Smooth muscle cell (in vitro differentiated cells): ENCODE data around the gene TGFA. TPM values are rescaled to one million over a fixed set of nuclear protein-coding genes. Genes with fewer than 3 reads are reported as not detected.

Experiments used
- DNase-seq: peaks from one replicate; lab custom pipeline; 2025; ENCODE audit not compliant: unreplicated experiment; lab: John Stamatoyannopoulos, UW
- H2AFZ ChIP-seq: fragments of 200-600 bp; sonication (generic); 2 replicates; pipeline ENCODE4 v1.6.0; 2016; ENCODE audit warnings: antibody characterized with exemption, low read depth, mild to moderate bottlenecking
- H3F3A ChIP-seq: fragments of 200-600 bp; sonication (generic); 2 replicates; pipeline ENCODE4 v1.6.0; 2017; ENCODE audit warnings: antibody characterized with exemption, low read depth
- H3K27ac ChIP-seq: fragments of 200-600 bp; sonication (generic); 2 replicates; pipeline ENCODE4 v1.5.1; 2016; ENCODE audit warnings: low read depth, mild to moderate bottlenecking
- H3K27me3 ChIP-seq: fragments of 200-600 bp; sonication (generic); 2 replicates; pipeline ENCODE4 v1.6.1; 2016; ENCODE audit warnings: low read depth, mild to moderate bottlenecking
- H3K36me3 ChIP-seq: fragments of 200-600 bp; sonication (generic); 2 replicates; pipeline ENCODE4 v1.5.1; 2016; ENCODE audit warnings: low read depth
- H3K4me1 ChIP-seq: fragments of 200-600 bp; sonication (generic); 2 replicates; pipeline ENCODE4 v1.5.1; 2016; ENCODE audit warnings: low read depth
- H3K4me2 ChIP-seq: fragments of 200-600 bp; sonication (generic); 2 replicates; pipeline ENCODE4 v1.6.0; 2016; ENCODE audit warnings: mild to moderate bottlenecking
- H3K4me3 ChIP-seq: fragments of 200-600 bp; sonication (generic); 2 replicates; pipeline ENCODE4 v1.5.1; 2016; ENCODE audit warnings: mild to moderate bottlenecking
- H3K79me2 ChIP-seq: fragments of 200-600 bp; sonication (generic); 2 replicates; pipeline ENCODE4 v1.6.0; 2016; ENCODE audit warnings: low read depth, mild to moderate bottlenecking
- H3K9ac ChIP-seq: fragments of 200-600 bp; sonication (generic); 2 replicates; pipeline ENCODE4 v1.6.0; 2016; ENCODE audit warnings: low read depth
- H3K9me3 ChIP-seq: fragments of 200-600 bp; sonication (generic); replicated peaks from 2 replicates; pipeline ENCODE4 v1.5.1; 2016; ENCODE audit warnings: low read depth
- H4K20me1 ChIP-seq: fragments of 200-600 bp; sonication (generic); 2 replicates; pipeline ENCODE4 v1.6.0; 2016; ENCODE audit warnings: low read depth
- WGBS: methylation state at CpG from one replicate; pipeline ENCODE4 v1.1.7; 2016; ENCODE audit warnings: low lambda C conversion rate; 5-methylcytosine and 5-hydroxymethylcytosine counted together
- polyA plus RNA-seq: library from polyadenylated mRNA; unstranded; fragments of >200 nt; fragmentation: Nextera tagmentation; extraction: Ambion mirVana; gene quantifications from 2 replicates; pipeline ENCODE4 v1.2.1, GENCODE V29; 2016
- total RNA-seq: library from RNA; depleted of rRNA; stranded (reverse); fragments of >200 nt; gene quantifications from 2 replicates; pipeline ENCODE4 v1.2.3, GENCODE V29; 2014
- TF ChIP-seq, protein P1 (sequence below): fragments of 200-600 bp; sonication (generic); IDR thresholded peaks from 2 replicates; pipeline ENCODE4 v1.5.1; 2017; ENCODE audit warnings: borderline replicate concordance, mild to moderate bottlenecking, antibody characterized with exemption; ENCODE audit not compliant: insufficient read depth, poor library complexity, severe bottlenecking

The TGFA gene
- total and polyA plus RNA-seq, 2 experiments from 2014 or later: 0.21 to 2.4 TPM

DNA sequence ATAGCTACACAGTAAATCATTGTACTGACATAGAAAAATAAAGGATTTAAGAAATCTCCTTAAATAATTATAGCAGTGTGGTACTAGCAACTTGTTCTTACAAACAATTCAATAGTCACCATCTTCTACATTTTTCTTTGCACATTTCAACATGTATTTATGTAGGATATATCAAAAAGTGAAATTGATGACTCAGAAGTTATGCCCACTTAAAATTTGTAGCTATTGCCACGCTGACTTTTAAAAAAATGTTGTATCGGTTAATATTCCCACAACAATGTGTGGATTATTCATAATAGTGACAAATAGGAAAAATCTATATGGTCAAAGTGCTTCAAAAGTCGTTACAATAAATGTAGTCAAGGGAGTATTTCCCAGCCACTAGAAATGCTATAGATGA lies 6.7 kb downstream of the TGFA start:
- no peaks in the 10 kb centered on the region for H3K4me1 ChIP-seq
- 80% methylated on average over 3 of the region's 3 CpGs for WGBS

DNA sequence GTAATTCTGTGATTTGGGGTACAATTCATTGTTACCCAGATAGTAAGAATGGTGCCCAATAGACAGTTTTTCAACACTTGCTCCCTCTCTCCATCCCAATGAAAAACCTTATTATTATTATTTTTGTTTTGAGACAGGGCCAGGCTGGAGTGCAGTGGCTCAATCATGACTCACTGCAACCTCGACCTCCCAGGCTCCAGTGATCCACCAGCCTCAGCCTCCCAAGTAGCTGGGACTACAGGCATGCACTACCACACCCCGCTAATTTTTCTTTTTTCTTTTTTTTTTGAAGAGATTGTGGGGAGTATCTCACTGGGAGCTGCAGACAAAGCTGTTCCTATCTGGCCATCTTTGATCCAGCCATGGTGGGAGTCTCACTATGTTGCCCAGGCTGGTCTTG lies 7.2 kb downstream of the TGFA start:
- no peaks in the 10 kb centered on the region for H3K36me3 ChIP-seq
- no peak overlapping the region for H3K9ac ChIP-seq
- H3K27ac ChIP-seq: no peak overlapping the region
- H4K20me1 ChIP-seq: no peaks in the 10 kb centered on the region
- H3K27me3 ChIP-seq: peaks cover 27% of the 10 kb centered on the region
- H3K4me3 ChIP-seq: no peak overlapping the region
- H3K9me3 ChIP-seq: no peaks in the 10 kb centered on the region
- no peak overlapping the region for H2AFZ ChIP-seq
- WGBS: 86% methylated on average over 2 of the region's 2 CpGs
- TF ChIP-seq, protein P1, sequence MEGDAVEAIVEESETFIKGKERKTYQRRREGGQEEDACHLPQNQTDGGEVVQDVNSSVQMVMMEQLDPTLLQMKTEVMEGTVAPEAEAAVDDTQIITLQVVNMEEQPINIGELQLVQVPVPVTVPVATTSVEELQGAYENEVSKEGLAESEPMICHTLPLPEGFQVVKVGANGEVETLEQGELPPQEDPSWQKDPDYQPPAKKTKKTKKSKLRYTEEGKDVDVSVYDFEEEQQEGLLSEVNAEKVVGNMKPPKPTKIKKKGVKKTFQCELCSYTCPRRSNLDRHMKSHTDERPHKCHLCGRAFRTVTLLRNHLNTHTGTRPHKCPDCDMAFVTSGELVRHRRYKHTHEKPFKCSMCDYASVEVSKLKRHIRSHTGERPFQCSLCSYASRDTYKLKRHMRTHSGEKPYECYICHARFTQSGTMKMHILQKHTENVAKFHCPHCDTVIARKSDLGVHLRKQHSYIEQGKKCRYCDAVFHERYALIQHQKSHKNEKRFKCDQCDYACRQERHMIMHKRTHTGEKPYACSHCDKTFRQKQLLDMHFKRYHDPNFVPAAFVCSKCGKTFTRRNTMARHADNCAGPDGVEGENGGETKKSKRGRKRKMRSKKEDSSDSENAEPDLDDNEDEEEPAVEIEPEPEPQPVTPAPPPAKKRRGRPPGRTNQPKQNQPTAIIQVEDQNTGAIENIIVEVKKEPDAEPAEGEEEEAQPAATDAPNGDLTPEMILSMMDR: no peak
- no peaks in the 10 kb centered on the region for H3F3A ChIP-seq
- no peaks in the 10 kb centered on the region for H3K79me2 ChIP-seq
- DNase-seq: no peak
- no peak overlapping the region for H3K4me2 ChIP-seq
- no peaks in the 10 kb centered on the region for H3K4me1 ChIP-seq

More for the DNA sequence above, 6.7 kb downstream of the TGFA start:
- DNase-seq: no peak
- H3K27ac ChIP-seq: no peak overlapping the region
- H2AFZ ChIP-seq: no peak overlapping the region
- no peaks in the 10 kb centered on the region for H3F3A ChIP-seq
- TF ChIP-seq, protein P1: no peak
- H3K27me3 ChIP-seq: peaks cover 32% of the 10 kb centered on the region
- H3K4me2 ChIP-seq: no peak overlapping the region
- no peaks in the 10 kb centered on the region for H4K20me1 ChIP-seq
- H3K9me3 ChIP-seq: no peaks in the 10 kb centered on the region
- no peaks in the 10 kb centered on the region for H3K79me2 ChIP-seq
- H3K36me3 ChIP-seq: no peaks in the 10 kb centered on the region
- H3K4me3 ChIP-seq: no peak overlapping the region
- no peak overlapping the region for H3K9ac ChIP-seq

DNA sequence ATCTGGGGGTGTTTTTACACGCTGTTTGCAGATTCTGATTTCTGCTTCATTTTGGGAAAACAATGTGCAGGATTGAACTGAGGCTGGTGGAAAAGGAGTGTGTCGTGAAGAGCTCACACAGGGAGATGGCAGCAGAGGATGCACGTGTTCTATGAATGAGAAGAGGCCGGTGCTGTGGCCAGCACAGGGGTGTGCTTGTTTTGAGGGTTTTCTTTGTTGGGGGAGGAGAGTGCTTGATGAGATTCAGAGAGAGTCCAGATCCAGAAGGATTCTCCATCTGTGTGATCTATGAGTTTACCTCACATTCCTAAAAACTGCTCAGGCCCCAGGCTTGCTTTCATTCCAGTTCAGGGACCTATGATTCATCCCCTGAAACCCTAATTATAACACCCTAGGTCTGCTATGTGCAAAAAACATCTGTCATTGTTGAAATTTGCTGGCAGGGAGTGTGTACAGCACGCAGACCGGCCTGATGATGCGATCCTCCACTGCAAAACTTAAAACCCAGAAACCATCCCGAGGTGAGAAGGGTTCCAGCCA lies 12.1 kb downstream of the TGFA start:
- peaks cover 11% of the 10 kb centered on the region for H3K27me3 ChIP-seq
- WGBS: 55% methylated on average over 8 of the region's 8 CpGs
- no peaks in the 10 kb centered on the region for H3K79me2 ChIP-seq
- H3K4me1 ChIP-seq: no peaks in the 10 kb centered on the region
- no peak overlapping the region for H3K4me3 ChIP-seq
- no peak overlapping the region for H3K27ac ChIP-seq
- no peaks in the 10 kb centered on the region for H3K9me3 ChIP-seq
- TF ChIP-seq, protein P1: no peak
- DNase-seq: no peak
- no peak overlapping the region for H2AFZ ChIP-seq
- H3K9ac ChIP-seq: no peak overlapping the region
- no peaks in the 10 kb centered on the region for H4K20me1 ChIP-seq
- H3K36me3 ChIP-seq: no peaks in the 10 kb centered on the region
- no peaks in the 10 kb centered on the region for H3F3A ChIP-seq
- H3K4me2 ChIP-seq: no peak overlapping the region

GRCh38 chr2:70537840-70538239 lies 15.8 kb downstream of the TGFA start:
- H3K27ac ChIP-seq: no peak overlapping the region
- H3K36me3 ChIP-seq: no peaks in the 10 kb centered on the region
- no peaks in the 10 kb centered on the region for H3K9me3 ChIP-seq
- no peak overlapping the region for H3K4me3 ChIP-seq
- no peaks in the 10 kb centered on the region for H3F3A ChIP-seq
- TF ChIP-seq, protein P1: no peak
- H2AFZ ChIP-seq: no peak overlapping the region
- no peak for DNase-seq
- no peaks in the 10 kb centered on the region for H4K20me1 ChIP-seq
- H3K27me3 ChIP-seq: no peaks in the 10 kb centered on the region
- H3K79me2 ChIP-seq: no peaks in the 10 kb centered on the region
- no peak overlapping the region for H3K4me2 ChIP-seq
- 86% methylated on average over 1 of the region's 1 CpG for WGBS
- no peak overlapping the region for H3K9ac ChIP-seq
- H3K4me1 ChIP-seq: no peaks in the 10 kb centered on the region
